Liver (tissue), 9 donors: ENCODE results near the gene ANGPT4. TPM values are rescaled to one million over a fixed set of nuclear protein-coding genes. Genes with fewer than 3 reads are reported as not detected.

Source experiments
- DNase-seq: peaks from one replicate; pipeline ENCODE4 v3.0.0-alpha.2; 2017; ENCODE audit warnings: low spot score
- H3K27ac ChIP-seq, 2 donors: one replicate each; pipeline ENCODE4 v1.7.0; 2013; ENCODE audit warnings: inconsistent platforms in 2 of 2, low read length in 2 of 2, control low read depth in 1 of 2, low read depth in 1 of 2, mild to moderate bottlenecking in 1 of 2
- H3K27me3 ChIP-seq, 4 donors: one replicate each; pipeline versions ENCODE4 v1.6.1 to v1.7.0; 2013; ENCODE audit warnings: low read length in 3 of 4, inconsistent platforms in 1 of 4, mild to moderate bottlenecking in 1 of 4, moderate library complexity in 1 of 4; ENCODE audit not compliant: control insufficient read depth in 4 of 4, insufficient read depth in 4 of 4
- H3K36me3 ChIP-seq, 4 donors: one replicate each; pipeline versions ENCODE4 v1.6.1 to v1.7.0; 2013; ENCODE audit warnings: low read length in 3 of 4, mild to moderate bottlenecking in 3 of 4, low read depth in 1 of 4, moderate library complexity in 1 of 4; ENCODE audit not compliant: control insufficient read depth in 4 of 4, insufficient read depth in 3 of 4
- H3K4me1 ChIP-seq, 4 donors: one replicate each; pipeline versions ENCODE4 v1.6.1 to v1.7.0; 2013; ENCODE audit warnings: low read length in 3 of 4, mild to moderate bottlenecking in 3 of 4, moderate library complexity in 1 of 4; ENCODE audit not compliant: control insufficient read depth in 4 of 4, insufficient read depth in 4 of 4
- H3K4me3 ChIP-seq, 3 donors: one replicate each; pipeline versions ENCODE4 v1.6.1 to v1.7.0; 2013; ENCODE audit warnings: low read length in 3 of 3, control low read depth in 1 of 3, low read depth in 1 of 3, mild to moderate bottlenecking in 1 of 3
- H3K9ac ChIP-seq, 2 donors: one replicate each; pipeline ENCODE4 v1.7.0; 2013; ENCODE audit warnings: low read length in 2 of 2, mild to moderate bottlenecking in 2 of 2, moderate library complexity in 2 of 2, control low read depth in 1 of 2, low read depth in 1 of 2
- H3K9me3 ChIP-seq, 4 donors: one replicate each; pipeline versions ENCODE4 v1.6.1 to v1.7.0; 2013; ENCODE audit warnings: low read length in 3 of 4; ENCODE audit not compliant: control insufficient read depth in 4 of 4
- EGR1 ChIP-seq, 2 donors: IDR thresholded peaks; 2 replicates each; pipeline ENCODE4 v1.6.1; 2016 to 2018; ENCODE audit warnings: antibody characterized with exemption in 2 of 2, low read depth in 2 of 2
- FOXA1 ChIP-seq: IDR thresholded peaks from 2 replicates; pipeline ENCODE4 v1.6.1; 2016; ENCODE audit warnings: antibody characterized with exemption
- FOXA2 ChIP-seq: IDR thresholded peaks from 2 replicates; pipeline ENCODE4 v1.6.1; 2016; ENCODE audit warnings: antibody characterized with exemption
- GABPA ChIP-seq, 2 donors: IDR thresholded peaks in 1 of 2; conservative IDR thresholded peaks in 1 of 2; 2 replicates each; pipeline ENCODE4 v1.6.1; 2016; ENCODE audit warnings: antibody characterized with exemption in 2 of 2, mild to moderate bottlenecking in 1 of 2, moderate library complexity in 1 of 2
- HNF4G ChIP-seq: IDR thresholded peaks from 2 replicates; pipeline ENCODE4 v1.6.1; 2016; ENCODE audit warnings: antibody characterized with exemption
- JUND ChIP-seq, 2 donors: IDR thresholded peaks; 2 replicates each; pipeline ENCODE4 v1.6.1; 2016; ENCODE audit warnings: antibody characterized with exemption in 2 of 2
- MAX ChIP-seq: IDR thresholded peaks from 2 replicates; pipeline ENCODE4 v1.6.1; 2016; ENCODE audit warnings: antibody characterized with exemption
- NR2F2 ChIP-seq: IDR thresholded peaks from 2 replicates; pipeline ENCODE4 v1.6.1; 2016; ENCODE audit warnings: antibody characterized with exemption
- RAD21 ChIP-seq, 2 donors: IDR thresholded peaks; 2 replicates each; pipeline ENCODE4 v1.6.1; 2016; ENCODE audit warnings: antibody characterized with exemption in 2 of 2, mild to moderate bottlenecking in 2 of 2
- RXRA ChIP-seq, 2 donors: IDR thresholded peaks; 2 replicates each; pipeline ENCODE4 v1.6.1; 2017 to 2018; ENCODE audit warnings: antibody characterized with exemption in 2 of 2, mild to moderate bottlenecking in 1 of 2
- SP1 ChIP-seq: IDR thresholded peaks from 2 replicates; pipeline ENCODE4 v1.6.1; 2018; ENCODE audit warnings: antibody characterized with exemption, mild to moderate bottlenecking
- TAF1 ChIP-seq: conservative IDR thresholded peaks from 2 replicates; pipeline ENCODE4 v1.6.1; 2016; ENCODE audit warnings: antibody characterized with exemption, mild to moderate bottlenecking
- YY1 ChIP-seq: IDR thresholded peaks from 2 replicates; pipeline ENCODE4 v1.6.1; 2016; ENCODE audit warnings: antibody characterized with exemption, mild to moderate bottlenecking
- WGBS: extraction: QIAGEN DNeasy Blood & Tissue Kit; methylation state at CpG from one replicate; pipeline ENCODE4 v1.1.7; 2013; 5-methylcytosine and 5-hydroxymethylcytosine counted together
- polyA plus RNA-seq, 2 donors: library from polyadenylated mRNA; stranded (reverse) in 1 of 2; unstranded in 1 of 2; fragments of 200-250 nt in 1 of 2; fragments of >200 nt in 1 of 2; fragmentation: Nextera tagmentation in 1 of 2; extraction: Ambion mirVana in 1 of 2; gene quantifications; one replicate each; pipeline versions ENCODE4 v1.2.1 to v1.2.3, GENCODE V29; 2013 to 2015
- total RNA-seq, 2 donors: library from RNA; depleted of rRNA; stranded (reverse); fragments of >200 nt; gene quantifications; one replicate each; pipeline ENCODE4 v1.2.3, GENCODE V29; 2014
- TF ChIP-seq, protein P1 (sequence below): IDR thresholded peaks from 2 replicates; pipeline ENCODE4 v1.6.1; 2016; ENCODE audit warnings: antibody characterized with exemption
- TF ChIP-seq, protein P2 (sequence below): fragments of 150-350 bp; IDR thresholded peaks from 2 replicates; pipeline ENCODE4 v1.5.1; 2017; ENCODE audit warnings: improper control_type of control experiment, low read depth, low read length; ENCODE audit not compliant: missing input control
- TF ChIP-seq, protein P3 (sequence below): IDR thresholded peaks from 2 replicates; pipeline ENCODE4 v1.6.1; 2016; ENCODE audit warnings: antibody characterized with exemption
- donor health status: healthy.
- donor health status: healthy.
- donor health status: healthy.
- donor health status: healthy.
- donor health status: healthy.

The ANGPT4 gene
- total and polyA plus RNA-seq, 4 donors: 0.05 to 0.13 (median 0.08) TPM

DNA sequence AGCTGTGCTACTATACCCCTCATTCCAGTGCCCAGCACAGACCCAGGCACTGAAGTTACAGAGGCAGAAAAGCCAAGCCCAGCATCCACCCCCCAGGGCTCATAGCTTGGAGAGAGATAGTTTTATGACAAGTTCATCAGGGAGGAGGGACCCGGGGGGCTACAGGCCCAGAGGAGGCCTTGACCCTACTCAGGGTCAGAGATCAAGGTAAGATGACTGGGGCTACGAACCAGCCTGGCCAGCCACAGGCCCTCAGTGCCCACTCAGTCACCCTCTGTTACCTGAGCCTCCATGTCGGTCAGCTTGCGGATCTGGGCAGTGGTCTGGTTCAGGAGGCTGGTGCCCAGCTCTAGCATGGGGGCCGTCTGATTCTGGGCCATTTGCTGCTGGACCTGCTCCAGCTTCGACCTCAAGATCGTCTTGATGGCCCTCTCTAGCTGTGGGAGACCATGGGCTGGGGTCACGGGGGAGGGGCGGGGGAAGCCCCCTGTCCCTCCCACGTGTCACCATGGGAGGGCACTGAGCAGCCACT, 26.1 kb downstream of the ANGPT4 start:
- WGBS: 67% methylated on average over 10 of the region's 10 CpGs
- no peak overlapping the region for H3K27ac ChIP-seq
- no peaks in the 10 kb centered on the region for H3K36me3 ChIP-seq
- no peak overlapping the region for H3K4me3 ChIP-seq
- H3K27me3 ChIP-seq: no peaks in the 10 kb centered on the region
- H3K9ac ChIP-seq: no peak overlapping the region
- no peak for DNase-seq
- no peak for TF ChIP-seq MAX
- H3K4me1 ChIP-seq: no peaks in the 10 kb centered on the region
- no peaks in the 10 kb centered on the region for H3K9me3 ChIP-seq

DNA sequence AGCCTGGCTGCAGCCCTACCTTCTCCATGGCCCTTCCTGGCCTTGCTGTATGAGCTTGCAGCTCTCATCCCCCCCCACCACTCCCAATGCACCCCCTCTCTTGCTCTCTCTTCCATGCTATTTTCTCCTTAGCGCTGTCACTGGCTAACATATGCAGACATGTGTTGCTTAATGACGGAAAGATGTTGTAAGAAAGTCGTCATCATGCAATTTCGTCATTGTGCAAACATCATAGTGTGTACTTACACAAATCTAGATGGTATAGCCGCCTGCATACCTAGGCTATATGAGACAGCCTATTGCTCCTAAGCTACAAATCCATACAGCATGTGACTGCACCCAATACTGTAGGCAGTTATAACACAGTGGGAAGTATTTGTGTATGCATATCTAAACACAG, 27.0 kb downstream of the ANGPT4 start:
- Histone ChIP-seq H3K27ac (no peak overlapping the region), H3K9ac (no peak overlapping the region), H3K27me3 (peaks cover 0 to 5% (median 0%) of the 10 kb centered on the region in 4 donors), H3K4me3 (no peak overlapping the region), H3K4me1 (no peaks in the 10 kb centered on the region), H3K36me3 (no peaks in the 10 kb centered on the region), H3K9me3 (no peaks in the 10 kb centered on the region)
- WGBS: 63% methylated on average over 5 of the region's 5 CpGs
- TF ChIP-seq JUND (IDR thresholded peaks at IDR 0.05): no peak
- TF ChIP-seq TAF1: no peak
- TF ChIP-seq, protein P1, sequence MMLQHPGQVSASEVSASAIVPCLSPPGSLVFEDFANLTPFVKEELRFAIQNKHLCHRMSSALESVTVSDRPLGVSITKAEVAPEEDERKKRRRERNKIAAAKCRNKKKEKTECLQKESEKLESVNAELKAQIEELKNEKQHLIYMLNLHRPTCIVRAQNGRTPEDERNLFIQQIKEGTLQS: no peak
- no peak for DNase-seq

DNA sequence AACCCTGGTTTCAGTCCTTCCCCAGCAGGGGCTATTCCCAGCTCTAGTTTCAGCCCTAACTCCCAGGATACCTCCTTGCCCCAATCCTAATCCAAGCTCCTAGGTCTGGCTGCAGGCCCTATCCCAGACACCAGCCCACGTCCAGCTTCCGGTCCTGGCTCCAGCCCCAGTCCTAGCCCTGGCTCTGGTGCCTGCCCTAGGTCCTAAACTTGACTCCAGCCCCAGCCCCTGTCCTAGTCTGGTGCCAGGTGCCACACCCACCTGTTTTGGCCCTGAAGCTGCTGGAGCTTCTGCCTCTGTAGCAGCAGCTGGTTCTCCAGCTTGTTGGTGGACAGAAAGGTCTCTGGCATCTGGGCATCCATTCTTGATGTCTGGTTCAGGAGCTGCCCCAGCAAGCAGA, 28.1 kb downstream of the ANGPT4 start:
- H3K9ac ChIP-seq: no peak overlapping the region
- no peak for TF ChIP-seq FOXA1
- TF ChIP-seq, protein P1: no peak
- TF ChIP-seq TAF1: no peak
- TF ChIP-seq YY1: no peak
- no peak for TF ChIP-seq SP1
- no peak for TF ChIP-seq MAX
- TF ChIP-seq HNF4G: no peak
- TF ChIP-seq NR2F2: no peak
- TF ChIP-seq RXRA (IDR thresholded peaks at IDR 0.05): no peak
- TF ChIP-seq GABPA (IDR thresholded peaks at IDR 0.05 in 1 of 2, conservative IDR thresholded peaks at IDR 0.05 in 1 of 2): no peak
- no peak for TF ChIP-seq JUND (IDR thresholded peaks at IDR 0.05)
- TF ChIP-seq RAD21 (IDR thresholded peaks at IDR 0.05): no peak
- no peak for TF ChIP-seq EGR1 (IDR thresholded peaks at IDR 0.05; ENCODE audit: low read depth in 2 of 2)
- no peaks in the 10 kb centered on the region for H3K36me3 ChIP-seq
- H3K27ac ChIP-seq: no peak overlapping the region
- no peak overlapping the region for H3K4me3 ChIP-seq
- no peaks in the 10 kb centered on the region for H3K4me1 ChIP-seq
- no peaks in the 10 kb centered on the region for H3K9me3 ChIP-seq
- H3K27me3 ChIP-seq: peaks cover 0 to 5% (median 0%) of the 10 kb centered on the region in 4 donors
- no peak for DNase-seq
- 80% methylated on average over 2 of the region's 2 CpGs for WGBS

- TF ChIP-seq TAF1: no peak
- no peak for TF ChIP-seq SP1
- no peak for TF ChIP-seq FOXA2
- no peak for TF ChIP-seq HNF4G
- TF ChIP-seq, protein P2, sequence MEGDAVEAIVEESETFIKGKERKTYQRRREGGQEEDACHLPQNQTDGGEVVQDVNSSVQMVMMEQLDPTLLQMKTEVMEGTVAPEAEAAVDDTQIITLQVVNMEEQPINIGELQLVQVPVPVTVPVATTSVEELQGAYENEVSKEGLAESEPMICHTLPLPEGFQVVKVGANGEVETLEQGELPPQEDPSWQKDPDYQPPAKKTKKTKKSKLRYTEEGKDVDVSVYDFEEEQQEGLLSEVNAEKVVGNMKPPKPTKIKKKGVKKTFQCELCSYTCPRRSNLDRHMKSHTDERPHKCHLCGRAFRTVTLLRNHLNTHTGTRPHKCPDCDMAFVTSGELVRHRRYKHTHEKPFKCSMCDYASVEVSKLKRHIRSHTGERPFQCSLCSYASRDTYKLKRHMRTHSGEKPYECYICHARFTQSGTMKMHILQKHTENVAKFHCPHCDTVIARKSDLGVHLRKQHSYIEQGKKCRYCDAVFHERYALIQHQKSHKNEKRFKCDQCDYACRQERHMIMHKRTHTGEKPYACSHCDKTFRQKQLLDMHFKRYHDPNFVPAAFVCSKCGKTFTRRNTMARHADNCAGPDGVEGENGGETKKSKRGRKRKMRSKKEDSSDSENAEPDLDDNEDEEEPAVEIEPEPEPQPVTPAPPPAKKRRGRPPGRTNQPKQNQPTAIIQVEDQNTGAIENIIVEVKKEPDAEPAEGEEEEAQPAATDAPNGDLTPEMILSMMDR: no peak
- TF ChIP-seq, protein P3, sequence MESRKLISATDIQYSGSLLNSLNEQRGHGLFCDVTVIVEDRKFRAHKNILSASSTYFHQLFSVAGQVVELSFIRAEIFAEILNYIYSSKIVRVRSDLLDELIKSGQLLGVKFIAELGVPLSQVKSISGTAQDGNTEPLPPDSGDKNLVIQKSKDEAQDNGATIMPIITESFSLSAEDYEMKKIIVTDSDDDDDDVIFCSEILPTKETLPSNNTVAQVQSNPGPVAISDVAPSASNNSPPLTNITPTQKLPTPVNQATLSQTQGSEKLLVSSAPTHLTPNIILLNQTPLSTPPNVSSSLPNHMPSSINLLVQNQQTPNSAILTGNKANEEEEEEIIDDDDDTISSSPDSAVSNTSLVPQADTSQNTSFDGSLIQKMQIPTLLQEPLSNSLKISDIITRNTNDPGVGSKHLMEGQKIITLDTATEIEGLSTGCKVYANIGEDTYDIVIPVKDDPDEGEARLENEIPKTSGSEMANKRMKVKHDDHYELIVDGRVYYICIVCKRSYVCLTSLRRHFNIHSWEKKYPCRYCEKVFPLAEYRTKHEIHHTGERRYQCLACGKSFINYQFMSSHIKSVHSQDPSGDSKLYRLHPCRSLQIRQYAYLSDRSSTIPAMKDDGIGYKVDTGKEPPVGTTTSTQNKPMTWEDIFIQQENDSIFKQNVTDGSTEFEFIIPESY: no peak
- TF ChIP-seq NR2F2: no peak
- 88% methylated on average over 2 of the region's 2 CpGs for WGBS
- H3K4me3 ChIP-seq: no peak overlapping the region
- H3K4me1 ChIP-seq: no peaks in the 10 kb centered on the region
- H3K36me3 ChIP-seq: no peaks in the 10 kb centered on the region
- no peak overlapping the region for H3K9ac ChIP-seq
- H3K27ac ChIP-seq: no peak overlapping the region
- H3K9me3 ChIP-seq: no peaks in the 10 kb centered on the region
- no peak for DNase-seq
- H3K27me3 ChIP-seq: peaks cover 0 to 5% (median 0%) of the 10 kb centered on the region in 4 donors
These were observed 29.0 kb downstream of the ANGPT4 start for GRCh38 chr20:887137-887536.
